Measurements from ENCODE around the gene EXOC7. TPM values are rescaled to one million over a fixed set of nuclear protein-coding genes. Genes with fewer than 3 reads are reported as not detected.
A peak's percentile ranks its signal among the peaks of the same experiment; 100 is the strongest.

EXOC7 gene
- total RNA-seq, 1 donor = 49.2 TPM

DNA sequence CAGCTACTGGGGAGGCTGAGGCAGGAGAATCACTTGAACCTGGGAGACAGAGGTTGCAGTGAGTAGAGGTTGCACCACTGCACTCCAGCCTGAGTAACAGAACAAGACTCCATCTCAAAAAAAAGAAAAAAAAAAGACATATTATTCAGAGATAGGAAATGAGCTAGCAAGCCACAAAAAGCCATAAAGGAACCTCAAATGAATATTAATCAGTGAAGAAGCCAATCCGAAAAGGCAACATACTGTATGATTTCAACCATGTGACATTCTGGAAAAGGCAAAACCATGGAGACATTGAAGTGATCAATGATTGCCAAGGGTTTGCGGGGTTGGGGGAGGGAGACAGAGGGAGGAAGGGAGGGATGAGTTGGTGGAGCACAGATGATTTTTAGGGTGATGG, 8.4 kb upstream of the EXOC7 start:
- Histone ChIP-seq H3K27me3 (ENCODE audit: insufficient read depth, low read length) (no peaks in the 10 kb centered on the region), H3K9me3 (ENCODE audit: low read depth, low read length) (no peaks in the 10 kb centered on the region), H3K4me1 (ENCODE audit: insufficient read depth, low read length) (peaks cover 1% of the 10 kb centered on the region), H3K4me3 (ENCODE audit: low read length) (no peak overlapping the region)

DNA sequence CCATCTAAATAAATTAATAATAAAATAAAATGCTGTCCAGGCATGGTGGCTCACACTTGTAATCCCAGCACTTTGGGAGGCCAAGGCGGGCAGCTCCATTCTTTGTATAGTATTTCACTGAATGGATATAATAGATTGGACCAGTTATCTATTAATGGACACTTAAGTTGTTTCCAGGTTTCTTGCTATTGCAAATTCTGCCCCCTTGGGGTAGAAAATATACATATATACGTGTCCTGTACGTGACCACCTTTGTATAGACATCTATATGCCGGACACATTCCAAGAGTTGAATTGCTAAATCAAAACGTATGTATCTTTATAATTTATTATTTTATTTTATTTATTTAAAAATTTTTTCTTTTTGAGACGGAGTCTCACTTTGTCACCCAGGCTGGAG, 3.9 kb upstream of the EXOC7 start:
- no peak overlapping the region for H3K4me3 ChIP-seq (ENCODE audit: low read length)
- H3K9me3 ChIP-seq (ENCODE audit: low read depth, low read length) = no peaks in the 10 kb centered on the region

GRCh38 chr17:76106703-76107102, 3.1 kb upstream of the EXOC7 start:
- Histone ChIP-seq H3K27me3 (ENCODE audit: insufficient read depth, low read length) (no peaks in the 10 kb centered on the region), H3K9me3 (ENCODE audit: low read depth, low read length) (no peaks in the 10 kb centered on the region), H3K4me1 (ENCODE audit: insufficient read depth, low read length) (peaks cover 39% of the 10 kb centered on the region), H3K4me3 (ENCODE audit: low read length) (no peak overlapping the region)

More for the DNA sequence above, 3.9 kb upstream of the EXOC7 start:
- no peaks in the 10 kb centered on the region for H3K27me3 ChIP-seq (ENCODE audit: insufficient read depth, low read length)
- H3K4me1 ChIP-seq (ENCODE audit: insufficient read depth, low read length) = peaks cover 32% of the 10 kb centered on the region

GRCh38 chr17:76104896-76105231, 1.3 kb upstream of the EXOC7 start:
- Histone ChIP-seq H3K27me3 (ENCODE audit: insufficient read depth, low read length) (no peaks in the 10 kb centered on the region), H3K4me3 (ENCODE audit: low read length) (no peak overlapping the region), H3K9me3 (ENCODE audit: low read depth, low read length) (no peaks in the 10 kb centered on the region), H3K4me1 (ENCODE audit: insufficient read depth, low read length) (peaks cover 42% of the 10 kb centered on the region)

- Histone ChIP-seq H3K4me3 (ENCODE audit: low read length) (peak overlapping the region; percentile 86), H3K9me3 (ENCODE audit: low read depth, low read length) (no peaks in the 10 kb centered on the region)
These were observed 731 bp upstream of the EXOC7 start for GRCh38 chr17:76104140-76104895.

GRCh38 chr17:76102944-76103273, 678 bp downstream of the EXOC7 start:
- Histone ChIP-seq H3K27me3 (ENCODE audit: insufficient read depth, low read length) (no peaks in the 10 kb centered on the region), H3K4me3 (ENCODE audit: low read length) (peak overlapping the region; percentile 86), H3K4me1 (ENCODE audit: insufficient read depth, low read length) (peaks cover 42% of the 10 kb centered on the region), H3K9me3 (ENCODE audit: low read depth, low read length) (no peaks in the 10 kb centered on the region)

More at GRCh38 chr17:76104140-76104895, 731 bp upstream of the EXOC7 start:
- peaks cover 42% of the 10 kb centered on the region for H3K4me1 ChIP-seq (ENCODE audit: insufficient read depth, low read length)
- no peaks in the 10 kb centered on the region for H3K27me3 ChIP-seq (ENCODE audit: insufficient read depth, low read length)

- Histone ChIP-seq H3K4me1 (ENCODE audit: insufficient read depth, low read length) (peaks cover 13% of the 10 kb centered on the region), H3K27me3 (ENCODE audit: insufficient read depth, low read length) (no peaks in the 10 kb centered on the region), H3K9me3 (ENCODE audit: low read depth, low read length) (no peaks in the 10 kb centered on the region), H3K4me3 (ENCODE audit: low read length) (no peak overlapping the region)
These were observed 5.8 kb downstream of the EXOC7 start for GRCh38 chr17:76097716-76098295.

DNA sequence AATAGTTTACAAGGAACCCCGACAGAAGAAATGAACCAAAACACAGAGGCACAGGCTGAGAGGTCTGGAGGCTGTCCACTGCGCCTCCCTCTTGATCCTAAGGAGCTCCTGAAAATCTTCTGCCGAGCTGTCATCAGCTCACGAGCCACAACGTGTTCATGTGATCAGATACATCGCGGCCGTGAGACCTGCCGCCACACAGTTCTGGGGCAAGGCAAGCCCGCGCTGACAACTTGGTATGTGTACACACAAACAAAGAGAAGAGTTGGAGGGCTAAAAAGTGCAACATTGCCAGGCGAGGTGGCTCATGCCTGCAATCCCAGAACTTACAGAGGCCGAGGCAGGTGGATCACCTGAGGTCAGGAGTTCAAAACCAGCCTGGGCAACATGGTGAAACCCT, 7.6 kb downstream of the EXOC7 start:
- Histone ChIP-seq H3K4me3 (ENCODE audit: low read length) (no peak overlapping the region), H3K4me1 (ENCODE audit: insufficient read depth, low read length) (no peaks in the 10 kb centered on the region), H3K9me3 (ENCODE audit: low read depth, low read length) (no peaks in the 10 kb centered on the region), H3K27me3 (ENCODE audit: insufficient read depth, low read length) (no peaks in the 10 kb centered on the region)

GRCh38 chr17:76094046-76094445, 9.5 kb downstream of the EXOC7 start:
- no peaks in the 10 kb centered on the region for H3K27me3 ChIP-seq (ENCODE audit: insufficient read depth, low read length)
- no peaks in the 10 kb centered on the region for H3K4me1 ChIP-seq (ENCODE audit: insufficient read depth, low read length)
- no peak overlapping the region for H3K4me3 ChIP-seq (ENCODE audit: low read length)
- no peaks in the 10 kb centered on the region for H3K9me3 ChIP-seq (ENCODE audit: low read depth, low read length)

DNA sequence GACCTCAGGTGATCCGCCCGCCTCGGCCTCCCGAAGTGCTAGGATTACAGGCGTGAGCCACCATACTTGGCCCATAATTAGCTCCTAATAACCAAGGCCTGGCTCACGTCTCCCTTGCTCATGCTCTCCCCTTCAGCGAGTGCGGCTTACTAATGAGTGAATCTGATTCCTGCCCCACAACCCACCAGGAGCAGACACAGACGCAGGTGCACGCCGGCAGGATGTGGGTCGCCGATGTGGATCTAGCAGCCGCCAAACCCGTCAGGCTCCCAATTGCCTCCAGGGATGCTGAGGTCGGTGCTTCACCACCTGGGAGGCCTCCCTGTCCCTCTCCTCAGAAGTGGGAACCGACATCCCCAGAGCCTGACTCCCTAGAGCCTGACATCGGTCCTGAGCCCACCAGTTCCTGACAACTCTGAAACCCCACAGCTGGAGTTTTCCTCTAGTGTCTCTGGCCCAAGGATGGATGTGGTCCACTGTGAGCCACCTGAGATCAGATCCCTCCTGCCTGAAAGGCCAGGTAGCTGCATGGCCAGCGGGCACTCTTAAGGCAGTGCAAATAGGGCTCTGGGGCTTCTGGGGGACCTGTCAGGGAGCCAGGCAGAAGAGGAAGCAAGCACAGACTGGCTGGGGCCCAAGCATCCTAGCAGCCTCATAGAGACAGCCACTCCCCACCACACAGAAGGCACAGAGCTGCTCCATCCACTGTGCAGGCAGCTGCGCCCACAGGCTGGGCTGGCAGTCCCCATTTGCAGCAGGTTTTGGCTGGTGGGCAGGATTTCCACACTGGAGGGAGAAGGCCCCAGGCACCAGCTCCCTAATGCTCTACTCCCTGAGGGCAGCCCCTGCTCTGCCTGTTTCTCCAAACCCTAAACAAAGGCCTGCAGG, 10.8 kb downstream of the EXOC7 start:
- Histone ChIP-seq H3K27me3 (ENCODE audit: insufficient read depth, low read length) (no peaks in the 10 kb centered on the region), H3K4me1 (ENCODE audit: insufficient read depth, low read length) (no peaks in the 10 kb centered on the region), H3K4me3 (ENCODE audit: low read length) (no peak overlapping the region), H3K9me3 (ENCODE audit: low read depth, low read length) (no peaks in the 10 kb centered on the region)

GRCh38 chr17:76091526-76092286, 11.9 kb downstream of the EXOC7 start:
- Histone ChIP-seq H3K4me1 (ENCODE audit: insufficient read depth, low read length) (no peaks in the 10 kb centered on the region), H3K4me3 (ENCODE audit: low read length) (no peak overlapping the region), H3K9me3 (ENCODE audit: low read depth, low read length) (no peaks in the 10 kb centered on the region), H3K27me3 (ENCODE audit: insufficient read depth, low read length) (no peaks in the 10 kb centered on the region)

DNA sequence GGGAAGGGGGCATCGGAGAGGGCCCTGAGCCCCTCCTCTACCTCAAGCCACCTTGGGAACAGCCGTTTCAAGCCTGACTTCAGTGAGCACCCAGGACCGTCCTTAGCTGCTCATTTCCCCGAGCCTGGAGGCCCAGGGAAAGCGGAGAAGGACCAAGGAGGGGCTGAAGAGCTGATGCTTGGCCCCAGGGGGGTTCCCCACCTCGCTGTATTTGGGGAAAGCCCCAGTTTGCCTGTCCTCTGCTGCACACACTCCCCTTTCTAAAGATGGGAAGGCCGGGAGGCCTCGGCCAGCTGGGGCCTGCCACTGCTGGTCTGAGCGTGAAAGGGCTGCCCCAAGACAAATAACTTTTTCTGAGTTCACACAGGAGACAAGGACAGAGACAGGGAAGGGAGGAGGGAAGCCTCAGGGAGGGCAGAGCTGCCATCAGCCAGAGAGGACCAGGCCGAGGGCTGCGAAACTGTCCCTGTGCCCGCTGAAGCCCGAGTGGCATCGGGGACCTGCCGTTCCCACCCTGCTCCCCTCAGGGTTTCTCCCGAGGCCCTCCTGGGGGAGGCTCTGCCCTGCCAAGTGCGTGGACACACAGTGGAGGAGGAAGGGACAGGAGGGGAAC, 13.0 kb downstream of the EXOC7 start:
- H3K4me3 ChIP-seq (ENCODE audit: low read length) = no peak overlapping the region

GRCh38 chr17:76089680-76090516, 13.7 kb downstream of the EXOC7 start:
- no peaks in the 10 kb centered on the region for H3K9me3 ChIP-seq (ENCODE audit: low read depth, low read length)
- no peak overlapping the region for H3K4me3 ChIP-seq (ENCODE audit: low read length)
- H3K27me3 ChIP-seq (ENCODE audit: insufficient read depth, low read length) = no peaks in the 10 kb centered on the region
- no peaks in the 10 kb centered on the region for H3K4me1 ChIP-seq (ENCODE audit: insufficient read depth, low read length)

More for the DNA sequence above, 13.0 kb downstream of the EXOC7 start:
- H3K9me3 ChIP-seq (ENCODE audit: low read depth, low read length) = no peaks in the 10 kb centered on the region
- no peaks in the 10 kb centered on the region for H3K4me1 ChIP-seq (ENCODE audit: insufficient read depth, low read length)
- no peaks in the 10 kb centered on the region for H3K27me3 ChIP-seq (ENCODE audit: insufficient read depth, low read length)
